Activated naive CD4-positive, alpha-beta T cell treated with anti-CD3 and anti-CD28 coated beads, Interleukin-2, amount 50 U/mL, for 24 hours (primary cell): Measurements from ENCODE around the gene KRTAP13-4.
A peak's percentile ranks its signal among the peaks of the same experiment; 100 is the strongest.

Source experiments
- H3K27ac Mint-ChIP-seq: one replicate; pipeline ENCODE4 v1.8.0; 2021; ENCODE audit warnings: mild to moderate bottlenecking, mixed read lengths
- H3K27me3 Mint-ChIP-seq: one replicate; pipeline ENCODE4 v1.8.0; 2021; ENCODE audit warnings: mixed read lengths
- H3K36me3 Mint-ChIP-seq: one replicate; pipeline ENCODE4 v1.8.0; 2021; ENCODE audit warnings: mixed read lengths
- H3K4me1 Mint-ChIP-seq: one replicate; pipeline ENCODE4 v1.8.0; 2021; ENCODE audit warnings: mixed read lengths
- H3K4me3 Mint-ChIP-seq: one replicate; pipeline ENCODE4 v1.8.0; 2021; ENCODE audit warnings: mild to moderate bottlenecking, mixed read lengths
- H3K9me3 Mint-ChIP-seq: one replicate; pipeline ENCODE4 v1.8.0; 2021; ENCODE audit warnings: mixed read lengths

The KRTAP13-4 gene

DNA sequence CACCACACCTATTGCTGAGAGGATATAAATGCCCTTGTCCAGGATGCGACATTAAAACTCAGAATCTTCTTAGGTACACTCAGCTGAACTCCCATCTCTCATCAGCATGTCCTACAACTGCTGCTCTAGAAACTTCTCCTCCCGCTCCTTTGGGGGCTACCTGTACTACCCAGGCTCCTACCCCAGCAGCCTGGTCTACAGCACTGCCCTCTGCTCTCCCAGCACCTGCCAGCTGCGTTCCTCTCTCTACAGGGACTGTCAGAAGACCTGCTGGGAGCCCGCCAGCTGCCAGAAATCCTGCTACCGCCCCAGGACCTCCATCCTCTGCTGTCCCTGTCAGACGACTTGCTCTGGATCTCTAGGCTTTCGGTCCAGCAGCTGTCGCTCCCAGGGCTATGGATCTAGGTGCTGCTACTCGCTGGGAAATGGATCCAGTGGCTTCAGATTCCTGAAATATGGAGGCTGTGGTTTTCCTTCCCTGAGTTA is at the start of gene KRTAP13-4:
Gene KRTAP13-4, plus strand, starts transcription at position 51 of the 486 bp plus-strand sequence. Its CDS starts 56 bp downstream, at position 107.
- no peak within 1 kb of the TSS for H3K27ac Mint-ChIP-seq
- no peaks in the 10 kb centered on the region for H3K36me3 Mint-ChIP-seq
- peaks cover 2% of the 10 kb centered on the region for H3K27me3 Mint-ChIP-seq
- no peaks in the 10 kb centered on the region for H3K4me1 Mint-ChIP-seq
- no peak within 1 kb of the TSS for H3K4me3 Mint-ChIP-seq
- H3K9me3 Mint-ChIP-seq = no peaks in the 10 kb centered on the region

- H3K4me3 Mint-ChIP-seq = no peak overlapping the region
- no peaks in the 10 kb centered on the region for H3K36me3 Mint-ChIP-seq
- no peaks in the 10 kb centered on the region for H3K4me1 Mint-ChIP-seq
- peaks cover 5% of the 10 kb centered on the region for H3K9me3 Mint-ChIP-seq
- H3K27me3 Mint-ChIP-seq = peaks cover 8% of the 10 kb centered on the region
- H3K27ac Mint-ChIP-seq = no peak overlapping the region
Observed at GRCh38 chr21:30382201-30382600, 47.8 kb upstream of the KRTAP13-4 start.

DNA sequence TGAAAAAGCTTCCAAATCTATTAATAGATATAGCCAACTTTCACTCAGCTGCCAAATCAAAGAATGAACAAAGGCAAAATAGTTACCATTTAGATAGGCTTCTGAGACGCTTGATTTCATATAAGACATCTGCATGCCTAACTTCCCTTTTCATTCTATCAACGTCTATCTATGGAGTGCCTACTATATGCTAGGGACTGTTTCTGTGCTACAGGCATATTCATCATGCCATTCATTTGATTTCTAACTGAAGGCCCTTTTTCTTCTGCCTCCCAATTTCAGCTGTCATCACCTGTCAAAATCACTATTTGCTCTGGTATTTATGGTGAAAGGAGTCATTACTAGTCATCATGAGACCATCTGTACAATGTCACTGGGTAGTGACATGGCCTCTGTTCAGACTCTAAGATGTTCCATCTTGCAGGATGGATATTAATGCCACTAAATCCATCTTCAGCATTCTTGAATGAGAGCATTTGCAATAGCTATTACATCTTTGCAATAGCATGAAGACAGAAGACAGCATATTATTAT is 38.5 kb upstream of the KRTAP13-4 start:
- Mint-ChIP-seq H3K4me3 (no peak overlapping the region), H3K27me3 (peaks cover 4% of the 10 kb centered on the region), H3K9me3 (no peaks in the 10 kb centered on the region), H3K36me3 (no peaks in the 10 kb centered on the region), H3K4me1 (no peaks in the 10 kb centered on the region), H3K27ac (no peak overlapping the region)

GRCh38 chr21:30395731-30396130 is 34.3 kb upstream of the KRTAP13-4 start, which contains the start of gene KRTAP13-1:
Gene KRTAP13-1 (plus strand): TSS chr21:30396031. CDS start chr21:30396087, 56 bp downstream.
- Mint-ChIP-seq H3K4me1 (no peaks in the 10 kb centered on the region), H3K27me3 (peaks cover 7% of the 10 kb centered on the region), H3K36me3 (no peaks in the 10 kb centered on the region), H3K9me3 (no peaks in the 10 kb centered on the region), H3K4me3 (no peak within 1 kb of the TSS), H3K27ac (no peak within 1 kb of the TSS)

GRCh38 chr21:30408782-30409494 is 21.1 kb upstream of the KRTAP13-4 start:
- Mint-ChIP-seq H3K27me3 (peaks cover 14% of the 10 kb centered on the region), H3K9me3 (peaks cover 7% of the 10 kb centered on the region), H3K27ac (peak overlapping the region; percentile 15), H3K4me3 (no peak overlapping the region), H3K36me3 (no peaks in the 10 kb centered on the region), H3K4me1 (no peaks in the 10 kb centered on the region)

GRCh38 chr21:30415993-30416392 is 14.0 kb upstream of the KRTAP13-4 start:
- no peak overlapping the region for H3K4me3 Mint-ChIP-seq
- peaks cover 5% of the 10 kb centered on the region for H3K27me3 Mint-ChIP-seq
- H3K4me1 Mint-ChIP-seq = no peaks in the 10 kb centered on the region
- H3K27ac Mint-ChIP-seq = no peak overlapping the region
- H3K36me3 Mint-ChIP-seq = no peaks in the 10 kb centered on the region
- peaks cover 8% of the 10 kb centered on the region for H3K9me3 Mint-ChIP-seq

DNA sequence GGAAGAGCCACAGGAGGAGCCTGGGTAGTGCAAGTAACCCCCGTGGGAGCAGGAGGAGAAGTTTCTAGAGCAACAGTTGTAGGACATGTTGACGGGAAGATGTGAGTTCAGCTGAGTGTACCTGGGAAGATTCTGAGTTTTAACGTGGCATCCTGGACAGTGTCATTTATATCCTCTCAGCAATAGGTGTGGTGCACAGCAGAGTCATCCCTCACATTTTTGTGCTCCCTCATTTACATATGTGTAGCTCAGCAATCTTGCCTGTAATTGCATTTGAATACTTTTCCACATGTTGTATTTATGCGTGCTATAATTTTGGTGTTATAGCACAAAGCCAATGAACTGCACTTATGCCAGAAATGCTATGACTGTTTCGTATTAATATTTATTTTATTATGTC is 4.2 kb upstream of the KRTAP13-4 start, which contains the start of gene KRTAP13-3:
Gene KRTAP13-3, minus strand, starts transcription at position 101 of the 400 bp plus-strand sequence. Its CDS starts 14 bp downstream, at position 87.
- Mint-ChIP-seq H3K27me3 (peaks cover 4% of the 10 kb centered on the region), H3K27ac (no peak within 1 kb of the TSS), H3K36me3 (no peaks in the 10 kb centered on the region), H3K4me3 (no peak within 1 kb of the TSS), H3K9me3 (no peaks in the 10 kb centered on the region), H3K4me1 (no peaks in the 10 kb centered on the region)

DNA sequence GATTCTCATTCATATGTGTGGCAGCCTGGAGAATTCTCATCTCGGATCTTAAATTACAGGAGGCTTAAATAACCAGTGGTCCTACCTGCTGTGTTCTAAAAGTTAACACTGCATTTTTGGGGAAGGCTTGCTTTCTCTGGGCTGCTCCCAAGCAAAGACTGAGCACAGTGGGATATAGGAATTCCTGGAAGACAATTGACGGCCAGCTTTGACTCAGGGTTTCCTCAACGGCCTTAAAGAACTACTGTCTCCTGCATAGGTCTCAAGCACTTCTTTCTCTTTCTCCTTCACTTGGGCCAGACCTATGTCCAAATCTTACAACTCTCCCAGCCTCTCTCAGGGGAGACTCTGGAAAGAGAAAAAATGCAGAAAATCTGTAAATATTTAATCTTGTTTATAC is 3.3 kb upstream of the KRTAP13-4 start:
- Mint-ChIP-seq H3K4me3 (no peak overlapping the region), H3K4me1 (no peaks in the 10 kb centered on the region), H3K27ac (no peak overlapping the region), H3K27me3 (peaks cover 4% of the 10 kb centered on the region), H3K9me3 (no peaks in the 10 kb centered on the region), H3K36me3 (no peaks in the 10 kb centered on the region)

GRCh38 chr21:30434033-30434631 is 4.1 kb downstream of the KRTAP13-4 start:
- Mint-ChIP-seq H3K4me1 (no peaks in the 10 kb centered on the region), H3K27ac (no peak overlapping the region), H3K4me3 (no peak overlapping the region), H3K36me3 (no peaks in the 10 kb centered on the region), H3K9me3 (no peaks in the 10 kb centered on the region), H3K27me3 (peaks cover 2% of the 10 kb centered on the region)

- H3K4me1 Mint-ChIP-seq = no peaks in the 10 kb centered on the region
- H3K27ac Mint-ChIP-seq = no peak overlapping the region
- H3K27me3 Mint-ChIP-seq = peaks cover 2% of the 10 kb centered on the region
- no peak overlapping the region for H3K4me3 Mint-ChIP-seq
- no peaks in the 10 kb centered on the region for H3K36me3 Mint-ChIP-seq
- no peaks in the 10 kb centered on the region for H3K9me3 Mint-ChIP-seq
Observed at GRCh38 chr21:30437010-30437565, 7.1 kb downstream of the KRTAP13-4 start.

- no peaks in the 10 kb centered on the region for H3K4me1 Mint-ChIP-seq
- H3K9me3 Mint-ChIP-seq = no peaks in the 10 kb centered on the region
- H3K36me3 Mint-ChIP-seq = no peaks in the 10 kb centered on the region
- peaks cover 2% of the 10 kb centered on the region for H3K27me3 Mint-ChIP-seq
- H3K4me3 Mint-ChIP-seq = no peak within 1 kb of the TSS
- no peak within 1 kb of the TSS for H3K27ac Mint-ChIP-seq
Observed at GRCh38 chr21:30439975-30440374, 10.0 kb downstream of the KRTAP13-4 start, which contains the start of gene KRTAP15-1. Gene KRTAP15-1 (plus strand): TSS chr21:30440275. CDS start chr21:30440328, 53 bp downstream.

- no peaks in the 10 kb centered on the region for H3K9me3 Mint-ChIP-seq
- H3K4me3 Mint-ChIP-seq = no peak overlapping the region
- no peaks in the 10 kb centered on the region for H3K27me3 Mint-ChIP-seq
- no peaks in the 10 kb centered on the region for H3K4me1 Mint-ChIP-seq
- H3K27ac Mint-ChIP-seq = no peak overlapping the region
- H3K36me3 Mint-ChIP-seq = no peaks in the 10 kb centered on the region
Observed at GRCh38 chr21:30443226-30443625, 13.2 kb downstream of the KRTAP13-4 start.

- no peak overlapping the region for H3K27ac Mint-ChIP-seq
- H3K4me1 Mint-ChIP-seq = no peaks in the 10 kb centered on the region
- no peaks in the 10 kb centered on the region for H3K27me3 Mint-ChIP-seq
- H3K36me3 Mint-ChIP-seq = no peaks in the 10 kb centered on the region
- H3K9me3 Mint-ChIP-seq = no peaks in the 10 kb centered on the region
- no peak overlapping the region for H3K4me3 Mint-ChIP-seq
Observed at GRCh38 chr21:30444204-30444603, 14.2 kb downstream of the KRTAP13-4 start.

GRCh38 chr21:30447056-30447455 is 17.0 kb downstream of the KRTAP13-4 start:
- Mint-ChIP-seq H3K27ac (no peak overlapping the region), H3K27me3 (no peaks in the 10 kb centered on the region), H3K9me3 (no peaks in the 10 kb centered on the region), H3K36me3 (no peaks in the 10 kb centered on the region), H3K4me1 (no peaks in the 10 kb centered on the region), H3K4me3 (no peak overlapping the region)

- Mint-ChIP-seq H3K4me1 (no peaks in the 10 kb centered on the region), H3K27me3 (no peaks in the 10 kb centered on the region), H3K4me3 (no peak overlapping the region), H3K36me3 (no peaks in the 10 kb centered on the region), H3K27ac (no peak overlapping the region), H3K9me3 (no peaks in the 10 kb centered on the region)
Observed at GRCh38 chr21:30448514-30448913, 18.5 kb downstream of the KRTAP13-4 start.

- no peaks in the 10 kb centered on the region for H3K9me3 Mint-ChIP-seq
- peaks cover 9% of the 10 kb centered on the region for H3K27me3 Mint-ChIP-seq
- H3K4me1 Mint-ChIP-seq = no peaks in the 10 kb centered on the region
- peaks cover 2% of the 10 kb centered on the region for H3K36me3 Mint-ChIP-seq
- no peak overlapping the region for H3K4me3 Mint-ChIP-seq
- H3K27ac Mint-ChIP-seq = no peak overlapping the region
Observed at GRCh38 chr21:30463713-30464112, 33.7 kb downstream of the KRTAP13-4 start.
